HUES6 (cell line): ENCODE data around the gene SLAMF7.

Source experiments
- H3K27ac ChIP-seq: 2 replicates; pipeline ENCODE4 v1.7.0; 2013; ENCODE audit warnings: low read depth, mild to moderate bottlenecking, low read length, inconsistent platforms
- H3K27me3 ChIP-seq: 2 replicates; pipeline ENCODE4 v1.6.1; 2013; ENCODE audit warnings: low read length; ENCODE audit not compliant: control insufficient read depth, insufficient read depth
- H3K36me3 ChIP-seq: 2 replicates; pipeline ENCODE4 v1.6.1; 2013; ENCODE audit warnings: low read length; ENCODE audit not compliant: control insufficient read depth, insufficient read depth
- H3K4me1 ChIP-seq: 2 replicates; pipeline ENCODE4 v1.6.1; 2013; ENCODE audit warnings: low read length; ENCODE audit not compliant: control insufficient read depth, insufficient read depth
- H3K4me3 ChIP-seq: 2 replicates; pipeline ENCODE4 v1.5.1; 2013; ENCODE audit warnings: low read depth, low read length
- H3K9ac ChIP-seq: one replicate; pipeline ENCODE4 v1.6.1; 2013; ENCODE audit warnings: mild to moderate bottlenecking, low read length
- H3K9me3 ChIP-seq: 2 replicates; pipeline ENCODE4 v1.6.1; 2013; ENCODE audit warnings: low read depth, low read length; ENCODE audit not compliant: control insufficient read depth, insufficient read depth

SLAMF7 gene

DNA sequence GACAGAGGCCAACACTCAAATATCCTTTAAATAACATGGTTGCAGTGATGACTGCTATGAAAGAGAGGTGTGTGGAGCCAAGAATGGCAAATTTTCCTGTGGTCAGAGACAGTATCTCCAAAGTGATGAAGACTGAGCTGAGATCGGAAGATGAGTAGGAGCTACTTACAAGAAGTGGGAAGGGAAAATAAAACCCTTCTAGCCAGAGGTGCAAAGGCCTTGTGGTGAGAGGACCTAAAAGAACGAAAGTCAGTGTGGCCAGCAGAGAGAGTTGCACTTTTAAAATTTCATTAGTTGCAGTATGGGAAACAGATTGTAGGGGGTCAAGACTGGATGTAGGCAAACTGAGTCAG lies 17.8 kb downstream of the SLAMF7 start:
- H3K27ac ChIP-seq = no peak overlapping the region
- H3K36me3 ChIP-seq = no peaks in the 10 kb centered on the region
- H3K9me3 ChIP-seq = no peaks in the 10 kb centered on the region
- H3K9ac ChIP-seq = no peak overlapping the region
- H3K27me3 ChIP-seq = no peaks in the 10 kb centered on the region
- no peak overlapping the region for H3K4me3 ChIP-seq
- no peaks in the 10 kb centered on the region for H3K4me1 ChIP-seq

DNA sequence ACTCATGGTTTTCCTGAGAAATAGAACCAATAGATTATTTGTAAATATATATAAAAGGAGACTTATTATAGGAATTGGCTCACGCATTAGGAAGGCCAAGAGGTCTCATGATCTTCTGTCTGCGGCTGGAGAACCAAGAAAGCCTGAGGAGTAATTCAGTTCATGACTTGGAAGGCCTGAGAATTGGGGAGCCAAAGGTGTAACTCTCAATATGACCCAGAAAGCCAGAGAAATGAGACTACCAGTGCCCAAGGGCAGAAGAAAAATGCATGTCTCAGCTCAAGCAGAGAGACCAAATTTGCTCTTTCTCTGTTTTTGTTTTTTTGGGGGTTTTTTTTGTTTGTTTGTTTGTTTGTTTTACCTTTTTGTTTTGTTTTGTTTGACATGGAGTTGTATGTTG lies 19.5 kb downstream of the SLAMF7 start:
- Histone ChIP-seq H3K27me3 (no peaks in the 10 kb centered on the region), H3K9ac (no peak overlapping the region)

DNA sequence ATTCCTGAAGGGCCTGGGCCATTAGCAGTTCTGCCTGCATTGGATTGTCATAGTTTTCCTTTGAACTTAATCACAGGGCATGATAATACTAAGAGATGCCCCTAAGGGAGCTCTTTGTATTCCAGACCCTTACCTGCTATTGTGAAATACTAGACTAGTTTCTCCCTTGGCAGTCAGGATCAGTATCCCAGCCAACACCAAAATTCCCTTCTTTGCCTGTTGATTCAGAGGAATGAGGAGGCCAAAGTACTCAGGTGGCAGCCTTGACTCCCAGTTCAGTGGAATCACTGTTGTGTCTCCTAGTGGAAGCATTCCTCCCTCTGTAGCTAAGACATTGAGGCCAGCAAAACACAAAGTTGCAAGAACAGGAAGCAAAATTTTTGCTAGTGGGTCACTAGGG lies 20.7 kb downstream of the SLAMF7 start:
- no peak overlapping the region for H3K4me3 ChIP-seq
- no peak overlapping the region for H3K9ac ChIP-seq
- no peak overlapping the region for H3K27ac ChIP-seq
- H3K27me3 ChIP-seq = no peaks in the 10 kb centered on the region
- no peaks in the 10 kb centered on the region for H3K36me3 ChIP-seq
- H3K9me3 ChIP-seq = no peaks in the 10 kb centered on the region
- no peaks in the 10 kb centered on the region for H3K4me1 ChIP-seq

More for the DNA sequence above, 19.5 kb downstream of the SLAMF7 start:
- Histone ChIP-seq H3K9me3 (no peaks in the 10 kb centered on the region), H3K36me3 (no peaks in the 10 kb centered on the region), H3K4me1 (no peaks in the 10 kb centered on the region), H3K4me3 (no peak overlapping the region), H3K27ac (no peak overlapping the region)

DNA sequence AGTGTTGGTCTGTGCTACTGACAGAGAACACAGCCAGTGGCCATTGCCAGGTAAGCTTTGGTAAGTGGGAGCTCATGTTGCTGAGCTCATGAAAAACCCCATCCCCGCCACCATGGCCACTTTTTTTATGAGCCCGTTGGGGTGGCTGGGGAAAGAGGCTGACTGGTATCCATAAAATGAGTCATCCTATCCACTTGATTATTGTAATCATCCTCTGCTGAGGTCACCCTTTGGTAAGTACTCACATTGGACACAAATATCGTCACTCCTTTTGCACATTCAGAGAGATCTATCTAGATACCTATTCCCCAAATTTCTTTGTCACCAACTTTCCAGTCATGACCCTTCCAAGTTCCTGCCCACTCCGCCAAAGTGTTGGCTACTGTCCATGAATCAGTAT lies 22.0 kb downstream of the SLAMF7 start:
- Histone ChIP-seq H3K4me3 (no peak overlapping the region), H3K36me3 (no peaks in the 10 kb centered on the region), H3K27me3 (no peaks in the 10 kb centered on the region), H3K9ac (no peak overlapping the region), H3K27ac (no peak overlapping the region), H3K4me1 (no peaks in the 10 kb centered on the region), H3K9me3 (no peaks in the 10 kb centered on the region)

DNA sequence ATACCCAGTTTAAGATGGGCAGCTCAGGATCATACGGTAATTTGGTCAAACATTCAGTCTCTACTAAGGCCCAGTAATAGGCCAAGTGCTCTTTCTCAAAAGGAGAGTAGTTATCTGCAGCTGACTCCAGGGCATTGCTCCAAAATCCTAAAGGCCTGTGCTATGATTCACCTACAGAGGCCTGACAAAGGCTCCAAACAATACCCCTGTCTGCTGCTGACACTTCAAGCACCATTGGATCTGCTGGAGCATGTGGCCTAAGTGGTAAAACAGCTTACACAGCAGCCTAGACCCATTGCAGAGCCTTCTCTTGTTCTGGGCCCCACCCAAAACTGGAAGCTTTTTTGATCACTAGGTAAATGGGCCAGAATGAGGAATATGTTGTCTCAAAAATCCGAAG lies 22.8 kb downstream of the SLAMF7 start:
- H3K4me3 ChIP-seq = no peak overlapping the region
- no peaks in the 10 kb centered on the region for H3K4me1 ChIP-seq
- H3K27me3 ChIP-seq = no peaks in the 10 kb centered on the region
- no peak overlapping the region for H3K27ac ChIP-seq
- no peaks in the 10 kb centered on the region for H3K9me3 ChIP-seq
- H3K9ac ChIP-seq = no peak overlapping the region
- no peaks in the 10 kb centered on the region for H3K36me3 ChIP-seq

DNA sequence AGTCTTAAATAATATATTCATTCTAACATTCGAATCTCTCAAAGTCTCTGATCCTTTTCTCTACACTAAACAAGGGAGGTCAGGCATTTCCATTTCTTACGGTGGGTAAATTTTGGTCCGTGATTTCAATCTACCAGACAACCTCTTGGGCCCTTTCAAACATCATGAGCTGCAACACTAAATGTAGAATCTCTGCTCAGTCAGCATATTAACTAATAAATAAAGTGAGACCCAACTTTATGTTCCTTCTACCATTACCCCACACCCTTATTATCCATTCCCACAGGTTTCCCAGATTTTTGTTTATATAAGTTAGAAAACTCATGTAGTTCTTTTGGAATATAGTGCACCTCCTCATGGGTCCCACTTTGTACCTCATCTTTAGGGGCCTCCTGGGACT lies 24.9 kb downstream of the SLAMF7 start:
- Histone ChIP-seq H3K9ac (no peak overlapping the region), H3K9me3 (no peaks in the 10 kb centered on the region), H3K27ac (no peak overlapping the region), H3K4me1 (peaks cover 6% of the 10 kb centered on the region; the same call in 1 of the 2 replicates), H3K27me3 (no peaks in the 10 kb centered on the region), H3K4me3 (no peak overlapping the region), H3K36me3 (no peaks in the 10 kb centered on the region)

DNA sequence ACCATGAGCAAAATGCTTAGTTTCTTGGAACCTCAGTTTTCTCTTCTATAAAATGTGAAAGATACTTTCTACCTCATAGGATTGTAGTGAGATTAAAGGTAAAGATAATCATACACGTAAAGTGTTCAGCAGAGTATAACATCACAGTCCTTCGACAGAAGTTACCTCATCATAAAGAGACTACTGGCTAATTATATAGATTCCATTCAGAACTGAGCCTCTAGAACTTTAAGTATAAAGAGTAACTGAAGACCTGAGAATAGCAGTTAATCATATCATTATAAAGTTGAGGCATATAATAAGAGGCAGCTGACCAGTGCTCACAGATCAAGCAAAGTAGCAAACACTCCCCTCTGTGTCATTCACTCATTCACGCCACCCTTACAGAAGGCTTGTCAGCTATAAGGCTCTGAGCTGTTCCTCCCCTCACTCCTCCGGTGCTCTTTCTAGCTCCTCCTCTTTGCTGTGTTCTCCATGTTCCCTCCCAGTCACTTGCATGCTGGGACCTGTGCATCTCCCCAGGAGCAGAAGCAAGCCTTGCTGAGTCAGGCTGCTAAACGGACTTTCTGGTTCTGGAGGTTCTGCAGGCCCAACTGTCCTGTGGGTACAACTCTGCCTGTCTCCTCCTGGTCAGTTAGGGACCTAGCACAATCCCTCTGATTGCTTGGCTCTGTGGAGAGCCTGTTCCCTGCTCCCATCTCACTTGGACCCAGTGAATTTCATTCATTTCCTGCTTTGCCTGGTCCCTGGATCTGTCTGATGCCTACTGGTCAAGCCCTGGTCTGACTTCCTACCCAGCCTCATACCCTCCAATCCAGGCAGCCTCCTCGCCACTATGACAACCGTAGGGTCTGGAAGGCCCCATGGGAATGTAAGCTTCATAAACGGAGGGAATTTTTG lies 28.6 kb downstream of the SLAMF7 start:
- Histone ChIP-seq H3K9ac (no peak overlapping the region), H3K4me1 (peaks cover 6% of the 10 kb centered on the region; the same call in 1 of the 2 replicates), H3K27me3 (no peaks in the 10 kb centered on the region), H3K9me3 (no peaks in the 10 kb centered on the region; the same call in 1 of the 2 replicates), H3K27ac (no peak overlapping the region), H3K4me3 (no peak overlapping the region), H3K36me3 (no peaks in the 10 kb centered on the region)

DNA sequence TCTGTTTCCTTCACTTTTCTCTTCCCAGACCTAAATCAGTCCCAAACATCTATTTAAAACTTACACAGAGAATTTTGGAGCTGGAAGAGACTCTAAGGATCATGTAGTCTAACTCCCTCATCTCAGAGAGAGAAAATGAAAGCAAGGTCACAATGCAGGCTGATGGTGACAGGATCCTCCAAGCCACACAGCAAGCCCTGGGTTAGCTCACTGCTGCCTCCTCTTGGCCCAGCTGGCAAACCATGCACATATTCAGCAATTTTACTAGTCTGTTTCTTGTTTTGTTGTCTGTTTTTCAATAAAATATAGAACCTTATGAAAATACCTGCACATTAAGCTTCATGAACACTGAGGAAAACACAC lies 29.2 kb downstream of the SLAMF7 start:
- Histone ChIP-seq H3K9me3 (no peaks in the 10 kb centered on the region; the same call in 1 of the 2 replicates), H3K9ac (no peak overlapping the region), H3K27ac (no peak overlapping the region), H3K4me1 (peaks cover 6% of the 10 kb centered on the region; the same call in 1 of the 2 replicates), H3K36me3 (no peaks in the 10 kb centered on the region), H3K27me3 (no peaks in the 10 kb centered on the region), H3K4me3 (no peak overlapping the region)

DNA sequence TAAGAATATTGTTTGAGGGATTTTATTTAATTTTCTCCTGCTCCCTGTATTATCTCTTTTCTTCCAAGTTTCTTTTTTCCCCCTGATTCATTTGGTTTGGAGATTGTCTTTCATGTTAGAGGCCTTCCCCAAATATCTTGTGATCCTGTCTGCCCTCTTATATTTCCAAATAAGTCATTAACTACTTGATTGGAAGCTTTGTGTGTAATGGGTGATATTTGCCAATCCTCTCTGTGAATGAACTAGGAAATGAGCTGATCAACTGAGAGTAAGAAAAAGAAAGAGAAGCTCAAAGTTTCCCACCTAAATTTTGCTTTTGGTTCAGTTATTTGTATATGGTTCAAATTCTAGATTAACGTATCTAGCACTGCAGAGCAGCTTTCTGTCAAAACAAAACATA lies 33.3 kb downstream of the SLAMF7 start:
- Histone ChIP-seq H3K36me3 (no peaks in the 10 kb centered on the region), H3K27ac (no peak overlapping the region), H3K4me3 (no peak overlapping the region), H3K9ac (no peak overlapping the region), H3K4me1 (peaks cover 12% of the 10 kb centered on the region; the same call in 1 of the 2 replicates), H3K27me3 (no peaks in the 10 kb centered on the region), H3K9me3 (no peaks in the 10 kb centered on the region; the same call in 1 of the 2 replicates)

DNA sequence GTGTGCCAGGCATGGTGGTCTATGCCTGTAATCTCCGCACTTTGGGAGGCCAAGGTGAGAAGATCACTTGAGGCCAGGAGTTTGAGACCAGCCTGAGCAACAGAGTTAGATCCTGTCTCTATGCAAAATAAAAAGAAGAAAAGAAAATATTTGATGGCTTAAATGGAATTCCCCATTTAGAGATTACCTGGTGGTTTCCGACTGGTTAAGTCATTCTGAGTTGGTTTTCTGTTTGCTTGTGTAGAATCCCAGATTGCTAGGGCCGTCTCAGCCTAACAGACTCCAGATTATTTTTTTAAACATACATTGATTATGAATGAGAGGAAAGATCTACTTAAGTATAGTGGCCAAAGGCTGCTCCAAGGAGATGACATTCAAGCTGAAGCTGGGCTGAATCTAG lies 34.0 kb downstream of the SLAMF7 start:
- no peak overlapping the region for H3K4me3 ChIP-seq
- H3K27me3 ChIP-seq = no peaks in the 10 kb centered on the region
- H3K36me3 ChIP-seq = no peaks in the 10 kb centered on the region
- no peak overlapping the region for H3K27ac ChIP-seq
- peaks cover 6% of the 10 kb centered on the region; the same call in 1 of the 2 replicates for H3K4me1 ChIP-seq
- no peaks in the 10 kb centered on the region; the same call in 1 of the 2 replicates for H3K9me3 ChIP-seq
- no peak overlapping the region for H3K9ac ChIP-seq

DNA sequence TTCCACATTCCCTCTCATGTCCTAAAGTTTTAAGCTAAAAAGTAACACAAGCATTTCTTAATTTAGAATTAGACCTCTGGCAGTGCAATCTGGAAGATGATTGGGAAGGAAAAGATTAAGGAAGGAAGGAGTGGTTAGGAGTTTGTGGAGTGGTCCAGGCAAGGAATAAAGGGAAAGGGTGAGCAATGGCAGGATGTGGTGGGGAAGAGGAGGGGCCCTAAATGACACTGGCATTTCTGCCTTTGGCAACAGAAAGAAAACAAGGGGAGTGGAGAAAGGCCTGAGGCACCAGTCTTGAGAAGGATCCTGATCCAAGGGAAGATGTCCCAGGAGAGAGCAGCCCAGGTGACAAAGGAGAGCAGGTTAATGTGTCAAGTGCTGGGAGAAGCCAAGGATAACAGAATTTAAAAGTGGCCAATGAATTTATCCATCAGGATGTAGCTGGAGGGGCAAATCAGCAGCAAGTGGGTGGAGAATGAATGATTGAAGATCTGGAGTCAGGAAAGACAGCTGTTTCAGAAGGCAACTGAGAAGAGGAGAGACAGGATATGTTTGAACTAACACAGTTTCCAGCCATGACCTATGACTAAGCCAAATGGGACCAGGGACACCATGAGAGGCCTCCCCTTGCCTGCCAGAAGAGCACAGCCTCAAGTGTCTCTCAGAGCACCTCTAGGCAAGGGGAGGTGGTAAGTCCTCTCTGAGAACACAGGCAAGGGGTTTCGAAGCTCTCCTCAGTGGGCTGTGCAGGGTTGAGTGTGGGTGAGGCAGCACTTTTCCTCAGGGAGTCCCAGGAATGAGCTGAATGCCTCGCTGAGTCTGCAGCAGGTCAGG lies 36.1 kb downstream of the SLAMF7 start:
- no peak overlapping the region for H3K27ac ChIP-seq
- H3K9me3 ChIP-seq = no peaks in the 10 kb centered on the region; the same call in 1 of the 2 replicates
- no peaks in the 10 kb centered on the region for H3K36me3 ChIP-seq
- H3K4me1 ChIP-seq = peaks cover 5% of the 10 kb centered on the region; the same call in 1 of the 2 replicates
- no peaks in the 10 kb centered on the region for H3K27me3 ChIP-seq
- no peak overlapping the region for H3K4me3 ChIP-seq
- H3K9ac ChIP-seq = no peak overlapping the region
